ENCODE measurements around the gene MINDY4B. TPM values are rescaled to one million over a fixed set of nuclear protein-coding genes. Genes with fewer than 3 reads are reported as not detected.

The MINDY4B gene
- total and polyA plus RNA-seq, 2 of the 8 experiments (the other 6 are each of a cell fraction or from before 2014, with no cell fraction given): not detected

DNA sequence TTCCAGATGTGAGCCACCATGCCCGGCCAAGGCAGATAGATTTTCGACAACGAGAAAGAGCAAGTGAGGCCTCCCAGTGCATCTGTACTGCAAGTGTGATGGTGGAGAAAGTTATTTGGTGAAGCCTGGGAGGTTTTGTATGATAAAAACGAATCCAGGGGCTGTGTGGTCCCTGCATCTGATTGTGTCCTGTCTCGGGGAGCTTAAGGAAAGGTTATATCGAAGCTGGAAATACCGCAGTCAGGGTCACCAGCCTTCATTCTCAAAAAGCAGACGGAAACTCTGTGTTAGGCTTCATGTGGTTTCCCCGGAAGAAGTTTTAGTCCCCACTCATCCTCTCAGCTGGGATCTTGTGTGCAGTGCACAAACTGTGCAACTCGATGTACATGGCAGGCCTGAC, 3.4 kb downstream of the MINDY4B start:
- H3K9me3 ChIP-seq (ENCODE audit: insufficient read depth in 2 of 2, low read depth in 1 of 2, low read length in 1 of 2): no peaks in the 10 kb centered on the region
- no peak overlapping the region for H2BK120ac ChIP-seq (replicated peaks; ENCODE audit: low read depth, low read length)
- no peak overlapping the region for H3K4me3 ChIP-seq (ENCODE audit: extremely low read depth in 1 of 4, insufficient read depth in 2 of 4, low read depth in 3 of 4, low read length in 4 of 4)
- H3K9ac ChIP-seq (replicated peaks in 1 of 4; ENCODE audit: extremely low read depth in 1 of 4, low read depth in 3 of 4, low read length in 3 of 4): no peak overlapping the region
- 84% methylated on average over 10 of the region's 10 CpGs; no CpG with 5 or more reads in 1 of the 2 experiments for WGBS, 2 experiments (ENCODE audit: extremely low coverage in 1 of 2, insufficient coverage in 1 of 2, insufficient read length in 1 of 2, insufficient replicate concordance in 2 of 2, low coverage in 1 of 2, low lambda C conversion rate in 2 of 2, missing lambda C conversion rate in 1 of 2)
- H4K20me1 ChIP-seq (replicated peaks in 1 of 2; ENCODE audit: control insufficient read depth in 1 of 2, insufficient read depth in 2 of 2, low read length in 2 of 2): no peaks in the 10 kb centered on the region
- H3K27me3 ChIP-seq (replicated peaks in 1 of 4; ENCODE audit: control insufficient read depth in 3 of 4, extremely low read depth in 1 of 4, insufficient read depth in 3 of 4, low read length in 3 of 4): no peaks in the 10 kb centered on the region
- no peak overlapping the region for H3K4ac ChIP-seq (replicated peaks; ENCODE audit: insufficient read length, low read depth, low read length)
- H3K18ac ChIP-seq (ENCODE audit: extremely low read depth, low read length): no peak overlapping the region
- H3K27ac ChIP-seq (ENCODE audit: low read depth, low read length): no peak overlapping the region
- H2BK5ac ChIP-seq (ENCODE audit: low read depth, low read length): no peak overlapping the region
- H3K4me2 ChIP-seq (ENCODE audit: insufficient read depth in 1 of 2, low read depth in 2 of 2, low read length in 2 of 2): no peak overlapping the region
- FAIRE-seq: no peak
- H3K23ac ChIP-seq (ENCODE audit: insufficient read length): no peak overlapping the region
- no peak overlapping the region for H2AK5ac ChIP-seq (ENCODE audit: low read depth, low read length)
- H3K79me1 ChIP-seq (ENCODE audit: low read depth, low read length): no peaks in the 10 kb centered on the region
- H2BK20ac ChIP-seq (ENCODE audit: low read length): no peak overlapping the region
- H4K8ac ChIP-seq (ENCODE audit: extremely low read depth, insufficient read depth, low read length): no peak overlapping the region
- no peaks in the 10 kb centered on the region; the same call in 1 of the 2 replicates for H3K23me2 ChIP-seq (ENCODE audit: low read depth, low read length)
- no peaks in the 10 kb centered on the region for H3K36me3 ChIP-seq (ENCODE audit: control insufficient read depth in 2 of 4, insufficient read depth in 4 of 4, low read length in 3 of 4)
- CTCF ChIA-PET (ENCODE audit: partially characterized antibody): interaction anchor here (1.0 kb wide), 1 partner anchor 37 kb away, joined by 3 read pairs; no protein-coding TSS in a partner anchor
- H4K5ac ChIP-seq (ENCODE audit: insufficient read length, low read depth, low read length): no peak overlapping the region
- H2BK12ac ChIP-seq (ENCODE audit: low read depth, low read length): no peak overlapping the region
- POLR2A ChIA-PET (ENCODE audit: partially characterized antibody): no interaction called here
- H3K4me1 ChIP-seq (replicated peaks in 1 of 4; ENCODE audit: control insufficient read depth in 3 of 4, insufficient read depth in 4 of 4, low read length in 3 of 4): no peaks in the 10 kb centered on the region
- H2BK15ac ChIP-seq (ENCODE audit: low read length): no peak overlapping the region
- no peak overlapping the region for H3K56ac ChIP-seq (replicated peaks; ENCODE audit: insufficient read length, low read depth, low read length)
- no peak overlapping the region for H2AFZ ChIP-seq (ENCODE audit: low read length)
- H4K91ac ChIP-seq (replicated peaks; ENCODE audit: insufficient read length, low read length): no peak overlapping the region
- H3K14ac ChIP-seq (ENCODE audit: insufficient read length): no peak overlapping the region
- no peaks in the 10 kb centered on the region for H3K79me2 ChIP-seq (ENCODE audit: control insufficient read depth in 1 of 2, insufficient read depth in 2 of 2, low read length in 2 of 2)
- no peak for DNase-seq (ENCODE audit: low read depth in 1 of 2, low spot score in 2 of 2)
- TF ChIP-seq RAD21 (IDR thresholded peaks at IDR 0.05 in 1 of 2, conservative IDR thresholded peaks at IDR 0.05 in 1 of 2; ENCODE audit: low read depth in 2 of 2, low read length in 2 of 2) (no peak), SIN3A (conservative IDR thresholded peaks at IDR 0.05 in 1 of 2, IDR thresholded peaks at IDR 0.05 in 1 of 2; ENCODE audit: low read depth in 1 of 2, low read length in 2 of 2) (no peak), HDAC6 (IDR thresholded peaks at IDR 0.05; ENCODE audit: low read depth, low read length) (no peak), CTBP2 (IDR thresholded peaks at IDR 0.05; ENCODE audit: borderline replicate concordance, insufficient read depth, insufficient read length, low read length) (no peak), NRF1 (IDR thresholded peaks at IDR 0.05; ENCODE audit: low read depth, low read length) (no peak), SRF (IDR thresholded peaks at IDR 0.05; ENCODE audit: low read depth, low read length) (no peak), TCF12 (IDR thresholded peaks at IDR 0.05; ENCODE audit: low read depth, low read length) (no peak), JUND (IDR thresholded peaks at IDR 0.05; ENCODE audit: low read length) (no peak), GABPA (IDR thresholded peaks at IDR 0.05; ENCODE audit: borderline replicate concordance, insufficient read depth, low read length) (no peak), FOSL1 (IDR thresholded peaks at IDR 0.05; ENCODE audit: insufficient read depth, low read depth, low read length) (no peak), TAF7 (optimal IDR thresholded peaks at IDR 0.05; ENCODE audit: borderline replicate concordance, low read depth, low read length) (no peak), BRCA1 (IDR thresholded peaks at IDR 0.05; ENCODE audit: low read depth, low read length) (no peak)
- TF ChIP-seq, protein P1, sequence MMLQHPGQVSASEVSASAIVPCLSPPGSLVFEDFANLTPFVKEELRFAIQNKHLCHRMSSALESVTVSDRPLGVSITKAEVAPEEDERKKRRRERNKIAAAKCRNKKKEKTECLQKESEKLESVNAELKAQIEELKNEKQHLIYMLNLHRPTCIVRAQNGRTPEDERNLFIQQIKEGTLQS (IDR thresholded peaks at IDR 0.05; ENCODE audit: insufficient read depth, low read depth, low read length): no peak

All from H1 (cell line).